ENCODE data around the gene TMCO2. TPM values are rescaled to one million over a fixed set of nuclear protein-coding genes. Genes with fewer than 3 reads are reported as not detected.

The TMCO2 gene
- total and polyA plus RNA-seq, 10 of the 15 experiments (the other 5 are each of a cell fraction or from before 2014, with no cell fraction given): not detected

DNA sequence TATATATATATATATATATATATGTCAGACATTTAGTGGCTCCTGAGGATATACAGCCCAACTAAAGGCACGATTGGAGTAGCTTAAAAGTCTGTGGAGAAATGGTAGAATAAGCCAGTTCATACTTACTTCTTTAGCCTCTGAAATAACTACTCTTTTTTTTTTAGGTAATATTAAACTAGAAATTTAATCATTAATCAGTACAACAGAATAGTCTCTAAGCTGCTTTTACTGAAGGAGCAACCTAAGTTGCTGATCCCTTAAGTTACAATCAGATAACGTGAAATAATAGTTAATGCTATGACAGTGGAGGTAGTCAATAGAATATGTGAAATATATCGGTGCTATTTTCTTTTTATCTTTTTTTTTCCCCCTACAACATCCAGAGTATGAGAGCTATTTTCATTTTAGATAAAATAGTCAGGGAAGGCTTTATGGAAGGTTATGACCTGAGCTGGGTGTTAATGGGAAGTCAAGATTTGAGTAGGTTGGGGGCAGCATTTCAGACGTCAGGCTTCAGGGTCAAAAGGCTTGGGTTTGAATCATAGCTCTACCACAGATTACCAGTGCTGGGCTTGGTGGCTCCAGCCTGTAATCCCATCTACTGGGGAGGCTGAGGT, 25.9 kb downstream of the TMCO2 start:
- peaks cover 5% of the 10 kb centered on the region; the same call in 1 of the 2 replicates for H3K4me1 ChIP-seq (ENCODE audit: control insufficient read depth, insufficient read depth, low read length)
- no peak overlapping the region for H2AFZ ChIP-seq (ENCODE audit: control insufficient read depth, low read depth, low read length)
- H3K4me3 ChIP-seq: no peak overlapping the region
- no peak overlapping the region for H3K9ac ChIP-seq (ENCODE audit: control insufficient read depth, insufficient read depth, low read length)
- SMC1A ChIA-PET (ENCODE audit: uncharacterized antibody, unreplicated experiment): interaction anchor here (0.8 to 2.2 kb wide), 4 partner anchors 11 to 60 kb away, joined by 3 to 9 read pairs (median 4); no protein-coding TSS in a partner anchor
- no peak for FAIRE-seq
- CTCF ChIA-PET: interaction anchor here (0.6 to 1.7 kb wide), 5 partner anchors 42 to 576 kb away, joined by 3 to 8 read pairs (median 4); no protein-coding TSS in a partner anchor
- H3K27ac ChIP-seq (ENCODE audit: control insufficient read depth, insufficient read depth): no peak overlapping the region
- no peak overlapping the region for H3K4me2 ChIP-seq (ENCODE audit: control insufficient read depth, insufficient read depth)
- BruUV-seq (replicated peaks): no TSS peak
- POLR2A ChIA-PET: interaction anchor here (0.8 kb wide), 1 partner anchor 11 kb away, joined by 4 read pairs; no protein-coding TSS in a partner anchor
- H4K20me1 ChIP-seq (ENCODE audit: control insufficient read depth, insufficient read depth): no peaks in the 10 kb centered on the region
- H3K36me3 ChIP-seq (ENCODE audit: control insufficient read depth in 2 of 2, insufficient read depth in 2 of 2, low read length in 1 of 2): peaks cover 2 to 15% of the 10 kb centered on the region in 2 experiments
- H3K9me3 ChIP-seq (replicated peaks; ENCODE audit: control insufficient read depth, insufficient read depth, low read length): no peaks in the 10 kb centered on the region
- no peak for DNase-seq (ENCODE audit: low read depth, low spot score)
- intact Hi-C loops (cut with micrococcal nuclease; ENCODE audit: unreplicated experiment): no loop called here
- 90% methylated on average over 4 of the region's 4 CpGs for WGBS (ENCODE audit: insufficient coverage, insufficient replicate concordance, low lambda C conversion rate, missing lambda C conversion rate)
- H3K79me2 ChIP-seq (ENCODE audit: control insufficient read depth, insufficient read depth, low read length): no peaks in the 10 kb centered on the region
- H3K27me3 ChIP-seq (replicated peaks in 1 of 2; ENCODE audit: control insufficient read depth in 2 of 2, insufficient read depth in 2 of 2, low read length in 1 of 2): no peaks in the 10 kb centered on the region
- RAD21 ChIA-PET (ENCODE audit: unreplicated experiment): interaction anchor here (0.5 kb wide), 1 partner anchor 401 kb away, joined by 3 read pairs; no protein-coding TSS in a partner anchor
- in situ Hi-C loops (cut with MboI): no loop called here
- ATAC-seq: no peak
- TF ChIP-seq TCF7 (IDR thresholded peaks at IDR 0.05; ENCODE audit: borderline replicate concordance) (no peak), HCFC1 (IDR thresholded peaks at IDR 0.05; ENCODE audit: low read length) (no peak), SIN3A (IDR thresholded peaks at IDR 0.05; ENCODE audit: low read depth, low read length) (no peak), MTA2 (IDR thresholded peaks at IDR 0.05; ENCODE audit: low read depth) (no peak), POLR2AphosphoS5 (IDR thresholded peaks at IDR 0.05; ENCODE audit: low read length) (no peak), MEF2B (IDR thresholded peaks at IDR 0.05; ENCODE audit: partially characterized antibody, poor library complexity, severe bottlenecking) (no peak), GATAD2B (conservative IDR thresholded peaks at IDR 0.05; ENCODE audit: low read depth) (no peak), SRF (IDR thresholded peaks at IDR 0.05; ENCODE audit: low read depth in 2 of 2, low read length in 2 of 2) (no peak), CBX3 (IDR thresholded peaks at IDR 0.05; ENCODE audit: borderline replicate concordance, low read depth) (no peak), POU2F2 (IDR thresholded peaks at IDR 0.05; ENCODE audit: borderline replicate concordance, low read depth, low read length) (no peak), ZNF207 (IDR thresholded peaks at IDR 0.05; ENCODE audit: borderline replicate concordance) (no peak), HDAC6 (IDR thresholded peaks at IDR 0.05; ENCODE audit: unreplicated experiment) (no peak), RAD21 (IDR thresholded peaks at IDR 0.05; ENCODE audit: insufficient read depth, low read depth, low read length) (no peak)
- TF ChIP-seq, protein P1, sequence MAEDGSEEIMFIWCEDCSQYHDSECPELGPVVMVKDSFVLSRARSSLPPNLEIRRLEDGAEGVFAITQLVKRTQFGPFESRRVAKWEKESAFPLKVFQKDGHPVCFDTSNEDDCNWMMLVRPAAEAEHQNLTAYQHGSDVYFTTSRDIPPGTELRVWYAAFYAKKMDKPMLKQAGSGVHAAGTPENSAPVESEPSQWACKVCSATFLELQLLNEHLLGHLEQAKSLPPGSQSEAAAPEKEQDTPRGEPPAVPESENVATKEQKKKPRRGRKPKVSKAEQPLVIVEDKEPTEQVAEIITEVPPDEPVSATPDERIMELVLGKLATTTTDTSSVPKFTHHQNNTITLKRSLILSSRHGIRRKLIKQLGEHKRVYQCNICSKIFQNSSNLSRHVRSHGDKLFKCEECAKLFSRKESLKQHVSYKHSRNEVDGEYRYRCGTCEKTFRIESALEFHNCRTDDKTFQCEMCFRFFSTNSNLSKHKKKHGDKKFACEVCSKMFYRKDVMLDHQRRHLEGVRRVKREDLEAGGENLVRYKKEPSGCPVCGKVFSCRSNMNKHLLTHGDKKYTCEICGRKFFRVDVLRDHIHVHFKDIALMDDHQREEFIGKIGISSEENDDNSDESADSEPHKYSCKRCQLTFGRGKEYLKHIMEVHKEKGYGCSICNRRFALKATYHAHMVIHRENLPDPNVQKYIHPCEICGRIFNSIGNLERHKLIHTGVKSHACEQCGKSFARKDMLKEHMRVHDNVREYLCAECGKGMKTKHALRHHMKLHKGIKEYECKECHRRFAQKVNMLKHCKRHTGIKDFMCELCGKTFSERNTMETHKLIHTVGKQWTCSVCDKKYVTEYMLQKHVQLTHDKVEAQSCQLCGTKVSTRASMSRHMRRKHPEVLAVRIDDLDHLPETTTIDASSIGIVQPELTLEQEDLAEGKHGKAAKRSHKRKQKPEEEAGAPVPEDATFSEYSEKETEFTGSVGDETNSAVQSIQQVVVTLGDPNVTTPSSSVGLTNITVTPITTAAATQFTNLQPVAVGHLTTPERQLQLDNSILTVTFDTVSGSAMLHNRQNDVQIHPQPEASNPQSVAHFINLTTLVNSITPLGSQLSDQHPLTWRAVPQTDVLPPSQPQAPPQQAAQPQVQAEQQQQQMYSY (CRISPR knock-in tag; IDR thresholded peaks at IDR 0.05): no peak
- TF ChIP-seq, protein P2, sequence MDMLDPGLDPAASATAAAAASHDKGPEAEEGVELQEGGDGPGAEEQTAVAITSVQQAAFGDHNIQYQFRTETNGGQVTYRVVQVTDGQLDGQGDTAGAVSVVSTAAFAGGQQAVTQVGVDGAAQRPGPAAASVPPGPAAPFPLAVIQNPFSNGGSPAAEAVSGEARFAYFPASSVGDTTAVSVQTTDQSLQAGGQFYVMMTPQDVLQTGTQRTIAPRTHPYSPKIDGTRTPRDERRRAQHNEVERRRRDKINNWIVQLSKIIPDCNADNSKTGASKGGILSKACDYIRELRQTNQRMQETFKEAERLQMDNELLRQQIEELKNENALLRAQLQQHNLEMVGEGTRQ (IDR thresholded peaks at IDR 0.05; ENCODE audit: borderline replicate concordance, low read depth, low read length): no peak
- TF ChIP-seq, protein P3, sequence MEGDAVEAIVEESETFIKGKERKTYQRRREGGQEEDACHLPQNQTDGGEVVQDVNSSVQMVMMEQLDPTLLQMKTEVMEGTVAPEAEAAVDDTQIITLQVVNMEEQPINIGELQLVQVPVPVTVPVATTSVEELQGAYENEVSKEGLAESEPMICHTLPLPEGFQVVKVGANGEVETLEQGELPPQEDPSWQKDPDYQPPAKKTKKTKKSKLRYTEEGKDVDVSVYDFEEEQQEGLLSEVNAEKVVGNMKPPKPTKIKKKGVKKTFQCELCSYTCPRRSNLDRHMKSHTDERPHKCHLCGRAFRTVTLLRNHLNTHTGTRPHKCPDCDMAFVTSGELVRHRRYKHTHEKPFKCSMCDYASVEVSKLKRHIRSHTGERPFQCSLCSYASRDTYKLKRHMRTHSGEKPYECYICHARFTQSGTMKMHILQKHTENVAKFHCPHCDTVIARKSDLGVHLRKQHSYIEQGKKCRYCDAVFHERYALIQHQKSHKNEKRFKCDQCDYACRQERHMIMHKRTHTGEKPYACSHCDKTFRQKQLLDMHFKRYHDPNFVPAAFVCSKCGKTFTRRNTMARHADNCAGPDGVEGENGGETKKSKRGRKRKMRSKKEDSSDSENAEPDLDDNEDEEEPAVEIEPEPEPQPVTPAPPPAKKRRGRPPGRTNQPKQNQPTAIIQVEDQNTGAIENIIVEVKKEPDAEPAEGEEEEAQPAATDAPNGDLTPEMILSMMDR (IDR thresholded peaks at IDR 0.05 in 2 of 3, conservative IDR thresholded peaks at IDR 0.05 in 1 of 3; ENCODE audit: control insufficient read depth in 2 of 3, extremely low read depth in 1 of 3, insufficient read depth in 1 of 3, low read depth in 3 of 3, low read length in 3 of 3): no peak
